ENCODE measurements around the gene ATP6V1E1. TPM values are rescaled to one million over a fixed set of nuclear protein-coding genes. Genes with fewer than 3 reads are reported as not detected.

ATP6V1E1 gene
- polyA plus RNA-seq, 2 of the 4 experiments (the other 2 are of a cell fraction): 112 to 123 TPM

GRCh38 chr22:17587629-17588028 is 40.9 kb downstream of the ATP6V1E1 start:
- no peak for TF ChIP-seq JUN (IDR thresholded peaks at IDR 0.05)
- no peak for TF ChIP-seq BHLHE40 (IDR thresholded peaks at IDR 0.05; ENCODE audit: low read depth, low read length)
- TF ChIP-seq GATA3 (IDR thresholded peaks at IDR 0.05; ENCODE audit: borderline replicate concordance): no peak
- TF ChIP-seq POLR2AphosphoS2 (conservative IDR thresholded peaks at IDR 0.05; ENCODE audit: low read length): no peak
- no peak for TF ChIP-seq EP300 (IDR thresholded peaks at IDR 0.05)
- TF ChIP-seq RFX5 (IDR thresholded peaks at IDR 0.05): no peak
- no peak for TF ChIP-seq FOSL2 (IDR thresholded peaks at IDR 0.05)
- TF ChIP-seq FOSL2 (CRISPR knock-in tag; IDR thresholded peaks at IDR 0.05): no peak
- no peak for TF ChIP-seq CBX8 (IDR thresholded peaks at IDR 0.05)
- no peak for TF ChIP-seq CBX2 (IDR thresholded peaks at IDR 0.05; ENCODE audit: borderline replicate concordance, low read depth)
- TF ChIP-seq RAD21 (conservative IDR thresholded peaks at IDR 0.05 in 1 of 2, IDR thresholded peaks at IDR 0.05 in 1 of 2): no peak
- no peak for TF ChIP-seq POLR2A (IDR thresholded peaks at IDR 0.05; ENCODE audit: low read length)
- FAIRE-seq: no peak
- ChIA-PET CTCF (interaction anchor here (1.2 to 3.5 kb wide), 3 partner anchors 9 to 31 kb away, joined by 3 to 14 read pairs (median 3); no protein-coding TSS in a partner anchor), POLR2A (no interaction called here)
- Histone ChIP-seq H3K4me1 (no peaks in the 10 kb centered on the region), H3K27ac (no peak overlapping the region), H3K9me3 (no peaks in the 10 kb centered on the region), H3K4me2 (no peak overlapping the region), H3K4me3 (no peak overlapping the region)
- ATAC-seq: no peak
- no peak for DNase-seq (ENCODE audit: low read depth in 1 of 2, low spot score in 1 of 2)
- 88% methylated on average over 14 of the region's 14 CpGs for WGBS (ENCODE audit: missing lambda C conversion rate)

DNA sequence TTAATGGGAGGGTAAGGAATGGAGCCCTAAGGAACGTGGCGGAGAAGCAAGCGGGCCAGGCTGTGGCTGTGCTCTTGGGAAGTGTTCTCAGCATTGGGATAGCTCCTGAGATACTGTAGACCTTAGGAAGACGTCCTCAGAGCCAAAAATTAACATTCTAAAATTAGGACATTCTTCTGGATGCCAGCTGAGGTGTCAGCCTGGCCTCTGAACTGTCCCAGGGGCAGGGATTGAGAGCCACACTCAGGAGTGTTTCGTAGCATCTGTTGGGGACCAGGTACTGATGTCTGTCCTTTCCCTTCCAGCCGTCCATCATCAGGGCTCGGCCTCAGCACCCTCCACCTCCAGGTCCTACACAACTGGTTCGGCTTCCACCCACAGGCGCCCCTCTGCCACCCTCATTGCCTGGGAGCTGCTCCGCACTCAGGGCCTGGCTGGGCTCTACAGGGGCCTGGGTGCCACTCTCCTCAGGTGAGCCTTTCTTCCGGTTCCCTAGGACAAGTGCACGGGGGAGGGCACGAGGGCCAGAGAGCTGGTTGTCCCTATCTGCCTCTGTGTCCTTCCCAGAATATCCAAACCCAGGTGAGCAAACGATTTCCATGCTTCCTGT is 41.6 kb downstream of the ATP6V1E1 start:
- ChIA-PET POLR2A (no interaction called here), CTCF (interaction anchor here (1.4 to 3.5 kb wide), 2 partner anchors 8 to 28 kb away, joined by 3 to 14 read pairs; no protein-coding TSS in a partner anchor)
- 86% methylated on average over 14 of the region's 14 CpGs for WGBS (ENCODE audit: missing lambda C conversion rate)
- no peak overlapping the region for H3K4me2 ChIP-seq
- peak in 1 of 2 experiments; percentile 20; a peak in 2 of 6 replicates for ATAC-seq
- no peaks in the 10 kb centered on the region for H3K9me3 ChIP-seq
- H3K4me3 ChIP-seq: no peak overlapping the region
- no peak overlapping the region for H3K27ac ChIP-seq
- H3K4me1 ChIP-seq: no peaks in the 10 kb centered on the region
- DNase-seq (ENCODE audit: low read depth in 1 of 2, low spot score in 1 of 2): no peak
- FAIRE-seq: no peak
- TF ChIP-seq FOXS1 (CRISPR knock-in tag; IDR thresholded peaks at IDR 0.05): no peak
- TF ChIP-seq CBX8 (IDR thresholded peaks at IDR 0.05): no peak
- no peak for TF ChIP-seq SREBF2 (IDR thresholded peaks at IDR 0.05)
- TF ChIP-seq HOXA7 (CRISPR knock-in tag; IDR thresholded peaks at IDR 0.05): no peak
- TF ChIP-seq RARB (CRISPR knock-in tag; IDR thresholded peaks at IDR 0.05): no peak
- TF ChIP-seq KDM5A (IDR thresholded peaks at IDR 0.05): no peak
- no peak for TF ChIP-seq ZNF302 (CRISPR knock-in tag; IDR thresholded peaks at IDR 0.05)
- no peak for TF ChIP-seq NR3C1 (IDR thresholded peaks at IDR 0.05)
- no peak for TF ChIP-seq MYC (IDR thresholded peaks at IDR 0.05; ENCODE audit: borderline replicate concordance, low read length)
- no peak for TF ChIP-seq CHD2 (IDR thresholded peaks at IDR 0.05; ENCODE audit: low read length, partially characterized antibody)
- TF ChIP-seq EHMT2 (IDR thresholded peaks at IDR 0.05; ENCODE audit: low read depth): no peak
- TF ChIP-seq, protein P1, sequence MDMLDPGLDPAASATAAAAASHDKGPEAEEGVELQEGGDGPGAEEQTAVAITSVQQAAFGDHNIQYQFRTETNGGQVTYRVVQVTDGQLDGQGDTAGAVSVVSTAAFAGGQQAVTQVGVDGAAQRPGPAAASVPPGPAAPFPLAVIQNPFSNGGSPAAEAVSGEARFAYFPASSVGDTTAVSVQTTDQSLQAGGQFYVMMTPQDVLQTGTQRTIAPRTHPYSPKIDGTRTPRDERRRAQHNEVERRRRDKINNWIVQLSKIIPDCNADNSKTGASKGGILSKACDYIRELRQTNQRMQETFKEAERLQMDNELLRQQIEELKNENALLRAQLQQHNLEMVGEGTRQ (IDR thresholded peaks at IDR 0.05): no peak
- no peak for TF ChIP-seq RAD21 (conservative IDR thresholded peaks at IDR 0.05 in 1 of 2, IDR thresholded peaks at IDR 0.05 in 1 of 2)
- TF ChIP-seq PHF8 (IDR thresholded peaks at IDR 0.05; ENCODE audit: borderline replicate concordance, low read depth): no peak
- TF ChIP-seq HOXB13 (CRISPR knock-in tag; IDR thresholded peaks at IDR 0.05; ENCODE audit: low read depth): no peak
- TF ChIP-seq POLR2AphosphoS2 (conservative IDR thresholded peaks at IDR 0.05; ENCODE audit: low read length): no peak
- no peak for TF ChIP-seq CEBPB (IDR thresholded peaks at IDR 0.05)

DNA sequence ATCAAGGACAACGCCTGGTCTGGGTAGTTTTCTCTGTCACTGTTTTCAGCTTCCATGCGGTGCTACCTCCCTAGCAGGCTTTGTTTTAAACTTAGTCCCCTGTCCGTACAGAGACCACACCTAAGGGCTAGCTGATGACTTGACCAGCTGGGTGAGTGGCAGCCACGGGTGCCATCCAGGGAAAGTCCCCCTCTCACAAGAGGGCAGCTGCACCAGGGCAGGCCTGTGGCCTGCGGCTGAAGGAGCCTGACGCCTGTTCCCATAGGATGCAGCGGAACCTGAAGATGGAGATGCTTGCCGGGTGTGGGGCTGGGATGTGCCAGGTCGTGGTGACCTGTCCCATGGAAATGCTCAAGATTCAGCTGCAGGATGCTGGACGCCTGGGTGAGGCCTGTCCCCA is 45.4 kb downstream of the ATP6V1E1 start:
- DNase-seq (ENCODE audit: low read depth in 1 of 2, low spot score in 1 of 2) (no peak), FAIRE-seq (no peak), ATAC-seq (no peak)
- Histone ChIP-seq H3K4me1 (no peaks in the 10 kb centered on the region), H3K9me3 (no peaks in the 10 kb centered on the region), H3K4me2 (no peak overlapping the region), H3K4me3 (no peak overlapping the region), H3K27ac (no peak overlapping the region)
- WGBS (ENCODE audit: missing lambda C conversion rate): 81% methylated on average over 8 of the region's 10 CpGs
- CTCF ChIA-PET: interaction anchor here (0.7 kb wide), 2 partner anchors 24 to 25 kb away, joined by 3 read pairs; no protein-coding TSS in a partner anchor
- TF ChIP-seq ZC3H11A (IDR thresholded peaks at IDR 0.05) (no peak), CHD4 (IDR thresholded peaks at IDR 0.05; ENCODE audit: borderline replicate concordance) (no peak), GATA3 (IDR thresholded peaks at IDR 0.05; ENCODE audit: borderline replicate concordance) (no peak), EHF (CRISPR knock-in tag; IDR thresholded peaks at IDR 0.05) (no peak), PHF8 (IDR thresholded peaks at IDR 0.05; ENCODE audit: borderline replicate concordance, low read depth) (no peak), EP300 (IDR thresholded peaks at IDR 0.05) (no peak)
- POLR2A ChIA-PET: no interaction called here
